A549 (cell line): Measurements from ENCODE around the gene MMGT1.

Experiments
- CTCF ChIP-seq: fragments of >200 bp; sonication (Bioruptor Twin); formaldehyde crosslinking; IDR thresholded peaks from 3 replicates; pipeline ENCODE4 v1.5.1; 2016
- FOSB ChIP-seq: fragments of 250-450 bp; sonication (Bioruptor Pico); IDR thresholded peaks from 2 replicates; pipeline ENCODE4 v1.5.0; 2020; ENCODE audit warnings: mild to moderate bottlenecking, moderate library complexity
- MAX ChIP-seq: IDR thresholded peaks from 2 replicates; pipeline ENCODE4 v1.6.1; 2012
- MYC ChIP-seq: IDR thresholded peaks from 2 replicates; pipeline ENCODE4 v1.6.1; 2012; ENCODE audit warnings: mild to moderate bottlenecking, inconsistent platforms, low read length, improper control_type of control experiment, borderline replicate concordance
- NFE2L2 ChIP-seq: fragments of 150-350 bp; conservative IDR thresholded peaks from 2 replicates; pipeline ENCODE4 v1.6.1; 2014; ENCODE audit warnings: low read length
- NPAS2 ChIP-seq: fragments of 250-450 bp; sonication (Bioruptor Pico); IDR thresholded peaks from 2 replicates; pipeline ENCODE4 v1.8.0; 2022; ENCODE audit warnings: mild to moderate bottlenecking, moderate library complexity, borderline replicate concordance
- RAD21 ChIP-seq, 2 experiments: fragments of >200 bp in 1 of 2; sonication (Bioruptor Twin) in 1 of 2; formaldehyde crosslinking in 1 of 2; IDR thresholded peaks in 1 of 2; conservative IDR thresholded peaks in 1 of 2; 2 replicates in 1 of 2; 3 replicates in 1 of 2; pipeline ENCODE4 v1.6.1; 2012 to 2018; ENCODE audit warnings: inconsistent platforms in 1 of 2
- REST ChIP-seq: fragments of 200-600 bp; sonication (generic); IDR thresholded peaks from 2 replicates; pipeline ENCODE4 v1.6.1; 2016; ENCODE audit warnings: antibody characterized with exemption, mild to moderate bottlenecking, moderate library complexity
- TP53 ChIP-seq: fragments of 250-450 bp; sonication (Bioruptor Pico); IDR thresholded peaks from 2 replicates; pipeline ENCODE4 v1.5.0; 2021; ENCODE audit warnings: mild to moderate bottlenecking, moderate library complexity
- USF2 ChIP-seq: fragments of 450-650 bp; IDR thresholded peaks from 2 replicates; pipeline ENCODE4 v1.6.1; 2014; ENCODE audit warnings: antibody characterized with exemption

- TF ChIP-seq USF2 (no peak), MAX (no peak), FOSB (CRISPR knock-in tag) (no peak), REST (no peak), NFE2L2 (no peak), MYC (no peak), RAD21 (conservative IDR thresholded peaks at IDR 0.05 in 1 of 2, IDR thresholded peaks at IDR 0.05 in 1 of 2) (no peak), CTCF (no peak), NPAS2 (CRISPR knock-in tag) (no peak), TP53 (CRISPR knock-in tag) (no peak)
Measured at GRCh38 chrX:135988245-135988644, 14.5 kb upstream of the MMGT1 start.
